Lower leg skin (tissue), 3 donors: ENCODE measurements around the gene SETD7.

ENCODE experiments used
- CTCF ChIP-seq, 3 donors: fragments of 450-650 bp; IDR thresholded peaks; one replicate each; pipeline ENCODE4 v1.5.1; 2016; ENCODE audit warnings: antibody characterized with exemption in 3 of 3, mild to moderate bottlenecking in 3 of 3, moderate library complexity in 2 of 3
- POLR2A ChIP-seq, 2 donors: fragments of 450-650 bp; IDR thresholded peaks; one replicate each; pipeline ENCODE4 v1.6.1; 2016 to 2017; ENCODE audit warnings: antibody characterized with exemption in 2 of 2, mild to moderate bottlenecking in 1 of 2, moderate library complexity in 1 of 2

- no peak for TF ChIP-seq CTCF (IDR thresholded peaks at IDR 0.05)
- TF ChIP-seq POLR2A (IDR thresholded peaks at IDR 0.05) = no peak
These were observed 11.3 kb upstream of the SETD7 start for GRCh38 chr4:139567159-139567870.
